C4-2B (cell line): ENCODE results near the gene OR6K6.

Experiments used
- CTCF ChIP-seq: fragments of 450-650 bp; conservative IDR thresholded peaks from 2 replicates; pipeline ENCODE4 v1.5.1; 2017; ENCODE audit warnings: mild to moderate bottlenecking
- ZFX ChIP-seq: fragments of 450-650 bp; IDR thresholded peaks from 2 replicates; pipeline ENCODE4 v1.6.1; 2017

GRCh38 chr1:158730453-158730852, 24.1 kb upstream of the OR6K6 start:
- no peak for TF ChIP-seq CTCF
- no peak for TF ChIP-seq ZFX
